OCI-LY7 (cell line): Measurements from ENCODE around the gene PPM1H. TPM values are rescaled to one million over a fixed set of nuclear protein-coding genes. Genes with fewer than 3 reads are reported as not detected.

Experiments used
- BruUV-seq: library from RNA; stranded (reverse); fragments of 400-500 nt; replicated peaks from 2 replicates; lab custom pipeline; 2021; lab: Mats Ljungman, UMichigan
- CTCF ChIA-PET: fragments of 300-600 bp; sonication (Branson Sonifier 250); formaldehyde crosslinking; loops from one replicate; lab custom pipeline; 2022; ENCODE audit warnings: antibody characterized with exemption; ENCODE audit not compliant: unreplicated experiment; lab: Charles Lee
- POLR2A ChIA-PET: fragments of 300-600 bp; sonication (Branson Sonifier 250); formaldehyde crosslinking; loops from one replicate; lab custom pipeline; 2022; ENCODE audit warnings: antibody characterized with exemption; lab: Charles Lee
- DNase-seq: peaks from one replicate; pipeline ENCODE4 v3.0.0-alpha.2; 2015; ENCODE audit warnings: low spot score
- H2AFZ ChIP-seq: fragments of 200-600 bp; sonication (generic), shearing (Covaris generic); 2 replicates; pipeline ENCODE4 v1.6.1; 2014; ENCODE audit warnings: mild to moderate bottlenecking, antibody characterized with exemption, low read length, moderate library complexity
- H3K27ac ChIP-seq: fragments of 200-600 bp; sonication (generic); 2 replicates; pipeline ENCODE4 v1.5.1; 2014; ENCODE audit warnings: mixed run types, low read depth, mild to moderate bottlenecking, moderate library complexity, low read length, inconsistent platforms; ENCODE audit not compliant: poor library complexity, severe bottlenecking
- H3K36me3 ChIP-seq: fragments of 200-600 bp; sonication (generic); 2 replicates; pipeline ENCODE4 v1.6.1; 2014; ENCODE audit warnings: mild to moderate bottlenecking, antibody characterized with exemption, low read length, moderate library complexity, mixed read lengths; ENCODE audit not compliant: insufficient read depth
- H3K4me1 ChIP-seq: fragments of 200-600 bp; sonication (generic); 2 replicates; pipeline ENCODE4 v1.5.1; 2014; ENCODE audit warnings: mild to moderate bottlenecking, low read length; ENCODE audit not compliant: insufficient read depth, poor library complexity, severe bottlenecking
- H3K4me2 ChIP-seq: fragments of 200-600 bp; sonication (generic); 2 replicates; pipeline ENCODE4 v1.6.1; 2014; ENCODE audit warnings: mild to moderate bottlenecking, low read length
- H3K4me3 ChIP-seq: fragments of 200-600 bp; sonication (generic); 2 replicates; pipeline ENCODE4 v1.5.1; 2014; ENCODE audit warnings: mild to moderate bottlenecking, low read depth, low read length; ENCODE audit not compliant: poor library complexity, severe bottlenecking
- H3K79me2 ChIP-seq: fragments of 200-600 bp; sonication (generic); 2 replicates; pipeline ENCODE4 v1.6.1; 2016; ENCODE audit warnings: low read depth, mild to moderate bottlenecking, low read length, moderate library complexity, mixed read lengths; ENCODE audit not compliant: insufficient read depth
- H3K9me2 ChIP-seq: fragments of 200-600 bp; sonication (generic); 2 replicates; pipeline ENCODE4 v1.6.1; 2016; ENCODE audit warnings: mild to moderate bottlenecking, low read length, mixed read lengths; ENCODE audit not compliant: insufficient read depth
- H3K9me3 ChIP-seq: fragments of 200-600 bp; sonication (generic); 2 replicates; pipeline ENCODE4 v1.6.1; 2014; ENCODE audit warnings: mild to moderate bottlenecking, mixed run types, low read length, mixed read lengths
- H4K20me1 ChIP-seq: fragments of 200-600 bp; sonication (generic); 2 replicates; pipeline ENCODE4 v1.6.1; 2014; ENCODE audit warnings: mild to moderate bottlenecking, antibody characterized with exemption, low read length, moderate library complexity, mixed read lengths; ENCODE audit not compliant: insufficient read depth
- EZH2phosphoT487 ChIP-seq: fragments of 200-600 bp; sonication (generic); IDR thresholded peaks from 2 replicates; pipeline ENCODE4 v1.6.1; 2018; ENCODE audit warnings: low read depth, borderline replicate concordance, mild to moderate bottlenecking, mixed run types, antibody characterized with exemption, low read length, moderate library complexity, mixed read lengths
- intact Hi-C: fragments of 100-400 bp; cut with micrococcal nuclease; formaldehyde crosslinking; loops from one replicate; pipeline ENCODE4 v1.10.0; 2022; ENCODE audit not compliant: unreplicated experiment
- total RNA-seq, 2 experiments: library from RNA; depleted of rRNA in 1 of 2; stranded (reverse); fragments of >200 nt in 1 of 2; shearing (Covaris generic) in 1 of 2; gene quantifications; 2 replicates each; pipeline ENCODE4 v1.2.3, GENCODE V29; 2014 to 2022
- TF ChIP-seq, protein P1 (sequence below): fragments of 200-600 bp; sonication (generic); conservative IDR thresholded peaks from 2 replicates; pipeline ENCODE4 v1.5.1; 2014; ENCODE audit warnings: mild to moderate bottlenecking, antibody characterized with exemption, low read length, moderate library complexity, mixed read lengths

PPM1H gene
- total RNA-seq, 2 experiments from 2014 or later = 2.0 to 3.4 TPM

DNA sequence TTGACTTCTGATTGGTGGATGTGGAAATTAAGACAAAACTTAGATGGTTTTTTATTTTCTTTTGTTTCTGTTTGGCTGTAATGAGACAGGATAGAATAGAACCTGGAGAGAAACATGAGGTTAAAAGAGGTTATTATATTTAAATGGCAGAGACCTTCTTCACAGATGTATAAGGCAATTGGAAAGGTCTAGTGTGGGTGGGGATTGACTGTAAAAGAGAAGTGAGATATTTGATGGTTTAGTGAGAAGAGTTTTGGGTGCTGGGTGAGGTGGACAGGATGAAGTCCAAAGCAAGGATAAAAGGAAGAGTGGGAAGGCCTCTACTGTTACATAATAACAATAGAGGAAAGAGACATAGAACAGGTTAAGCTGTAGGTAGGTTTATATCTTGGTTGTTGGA lies 43.8 kb upstream of the PPM1H start:
- TF ChIP-seq, protein P1, sequence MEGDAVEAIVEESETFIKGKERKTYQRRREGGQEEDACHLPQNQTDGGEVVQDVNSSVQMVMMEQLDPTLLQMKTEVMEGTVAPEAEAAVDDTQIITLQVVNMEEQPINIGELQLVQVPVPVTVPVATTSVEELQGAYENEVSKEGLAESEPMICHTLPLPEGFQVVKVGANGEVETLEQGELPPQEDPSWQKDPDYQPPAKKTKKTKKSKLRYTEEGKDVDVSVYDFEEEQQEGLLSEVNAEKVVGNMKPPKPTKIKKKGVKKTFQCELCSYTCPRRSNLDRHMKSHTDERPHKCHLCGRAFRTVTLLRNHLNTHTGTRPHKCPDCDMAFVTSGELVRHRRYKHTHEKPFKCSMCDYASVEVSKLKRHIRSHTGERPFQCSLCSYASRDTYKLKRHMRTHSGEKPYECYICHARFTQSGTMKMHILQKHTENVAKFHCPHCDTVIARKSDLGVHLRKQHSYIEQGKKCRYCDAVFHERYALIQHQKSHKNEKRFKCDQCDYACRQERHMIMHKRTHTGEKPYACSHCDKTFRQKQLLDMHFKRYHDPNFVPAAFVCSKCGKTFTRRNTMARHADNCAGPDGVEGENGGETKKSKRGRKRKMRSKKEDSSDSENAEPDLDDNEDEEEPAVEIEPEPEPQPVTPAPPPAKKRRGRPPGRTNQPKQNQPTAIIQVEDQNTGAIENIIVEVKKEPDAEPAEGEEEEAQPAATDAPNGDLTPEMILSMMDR = no peak
- no peak for TF ChIP-seq EZH2phosphoT487
- intact Hi-C loops = no loop called here
- no peaks in the 10 kb centered on the region for H3K9me3 ChIP-seq
- BruUV-seq = no TSS peak
- no peaks in the 10 kb centered on the region for H3K36me3 ChIP-seq
- POLR2A ChIA-PET = no interaction called here
- CTCF ChIA-PET = no interaction called here
- no peak overlapping the region for H3K4me2 ChIP-seq
- no peaks in the 10 kb centered on the region for H3K9me2 ChIP-seq
- no peaks in the 10 kb centered on the region for H4K20me1 ChIP-seq
- DNase-seq = no peak
- H3K4me1 ChIP-seq = no peaks in the 10 kb centered on the region
- no peak overlapping the region for H3K27ac ChIP-seq
- no peak overlapping the region for H3K4me3 ChIP-seq
- no peaks in the 10 kb centered on the region for H3K79me2 ChIP-seq
- H2AFZ ChIP-seq = no peak overlapping the region

DNA sequence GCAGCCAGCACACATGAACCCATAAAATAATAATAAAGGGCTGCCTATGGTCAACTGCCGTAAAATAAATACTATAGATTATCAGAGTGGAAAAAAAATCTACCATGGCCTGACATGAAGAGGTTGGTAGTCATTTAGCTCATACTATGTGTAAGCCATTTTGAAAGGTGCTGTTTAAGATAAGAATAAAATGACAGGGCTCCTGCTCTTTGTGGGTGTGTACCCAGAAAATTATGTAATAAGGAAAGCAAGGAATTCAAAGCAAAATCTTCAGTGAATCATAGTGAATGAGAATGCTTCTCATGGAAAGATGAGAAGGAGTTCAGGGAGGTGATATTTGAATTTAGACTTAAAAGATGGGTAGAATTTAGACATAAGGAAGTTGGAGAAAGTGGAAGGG lies 42.9 kb upstream of the PPM1H start:
- no peak overlapping the region for H3K27ac ChIP-seq
- H3K4me2 ChIP-seq = no peak overlapping the region
- H4K20me1 ChIP-seq = no peaks in the 10 kb centered on the region
- TF ChIP-seq, protein P1 = no peak
- no peak for TF ChIP-seq EZH2phosphoT487
- CTCF ChIA-PET = no interaction called here
- no peak overlapping the region for H2AFZ ChIP-seq
- H3K36me3 ChIP-seq = no peaks in the 10 kb centered on the region
- no peaks in the 10 kb centered on the region for H3K9me3 ChIP-seq
- no TSS peak for BruUV-seq
- intact Hi-C loops = no loop called here
- H3K9me2 ChIP-seq = no peaks in the 10 kb centered on the region
- no peaks in the 10 kb centered on the region for H3K4me1 ChIP-seq
- DNase-seq = no peak
- no peak overlapping the region for H3K4me3 ChIP-seq
- H3K79me2 ChIP-seq = no peaks in the 10 kb centered on the region
- POLR2A ChIA-PET = no interaction called here

DNA sequence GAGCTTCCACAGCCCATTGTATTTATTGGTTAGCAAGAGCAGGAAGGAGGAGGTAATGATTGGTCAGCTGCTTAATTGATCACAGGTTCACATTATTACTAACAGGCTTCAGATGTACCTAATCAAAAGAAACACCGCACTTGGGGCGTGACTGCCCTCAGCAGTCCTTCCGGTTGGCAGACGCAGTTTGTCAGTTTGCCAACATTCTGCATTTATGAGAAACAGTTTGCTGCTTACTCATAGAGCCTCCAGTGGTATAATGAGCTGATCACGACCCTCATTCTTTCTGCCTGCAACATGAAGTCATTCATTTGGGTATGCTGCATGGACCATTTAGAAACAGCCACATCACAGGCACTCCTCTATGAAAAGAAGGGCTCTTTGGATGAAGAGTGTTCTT lies 42.5 kb upstream of the PPM1H start:
- intact Hi-C loops = no loop called here
- H3K4me2 ChIP-seq = no peak overlapping the region
- no TSS peak for BruUV-seq

More for the DNA sequence above, 42.5 kb upstream of the PPM1H start:
- no peaks in the 10 kb centered on the region for H4K20me1 ChIP-seq
- CTCF ChIA-PET = no interaction called here
- no peak overlapping the region for H2AFZ ChIP-seq
- H3K4me1 ChIP-seq = no peaks in the 10 kb centered on the region
- no peaks in the 10 kb centered on the region for H3K9me3 ChIP-seq
- H3K27ac ChIP-seq = no peak overlapping the region
- no peak overlapping the region for H3K4me3 ChIP-seq
- no peak for DNase-seq
- TF ChIP-seq, protein P1 = no peak
- TF ChIP-seq EZH2phosphoT487 = no peak
- H3K36me3 ChIP-seq = no peaks in the 10 kb centered on the region
- H3K79me2 ChIP-seq = no peaks in the 10 kb centered on the region
- POLR2A ChIA-PET = no interaction called here
- H3K9me2 ChIP-seq = no peaks in the 10 kb centered on the region
